Activated CD4-positive, alpha-beta T cell treated with anti-CD3 and anti-CD28 coated beads for 24 hours (primary cell): ENCODE measurements around the gene DPT.
"Not testable (repeated sequence)": the region's sequence is repeated elsewhere in the genome, so short reads cannot be mapped to it uniquely, and the experiment has no call there.

ENCODE experiments used
- DNase-seq, 2 donors: peaks; one replicate each; pipeline ENCODE4 v3.0.0-alpha.2; 2020; ENCODE audit warnings: low read depth in 2 of 2

The DPT gene

GRCh38 chr1:168728473-168729404 lies at the start of gene DPT:
DPT (minus strand) TSS chr1:168729206; CDS start chr1:168729174, 32 bp downstream.
- DNase-seq: no peak

- DNase-seq: no peak
Measured at GRCh38 chr1:168775366-168775765, 46.4 kb upstream of the DPT start.

- no peak for DNase-seq
Measured at GRCh38 chr1:168774241-168774640, 45.2 kb upstream of the DPT start.

- DNase-seq: no peak
Measured at GRCh38 chr1:168772428-168773060, 43.5 kb upstream of the DPT start.

DNA sequence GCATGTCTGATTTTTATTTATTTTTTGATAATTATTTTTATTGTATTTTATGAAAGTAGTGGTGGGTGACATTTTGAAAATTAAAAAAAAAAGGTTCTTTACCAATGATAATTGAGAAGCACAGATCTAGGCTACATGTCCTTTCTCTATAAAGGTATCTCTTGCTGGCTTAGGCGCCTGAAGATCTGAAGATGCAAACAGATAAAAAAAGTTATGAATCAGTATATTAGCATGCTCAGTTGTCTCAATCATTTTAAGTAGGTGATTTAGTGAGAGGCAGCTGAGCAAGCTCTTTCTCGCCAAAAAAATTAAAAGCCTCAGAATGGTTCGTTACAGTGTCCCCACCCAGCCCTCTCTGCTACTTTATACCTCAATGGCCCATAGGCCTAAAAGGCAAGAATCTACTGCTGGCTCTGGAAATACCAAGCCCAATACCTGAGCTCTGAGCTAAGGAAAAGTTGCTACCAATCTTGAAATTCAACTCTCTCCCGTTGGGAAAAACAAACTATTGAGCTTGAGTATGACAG lies 42.2 kb upstream of the DPT start:
- DNase-seq: no peak

GRCh38 chr1:168769893-168770292 lies 40.9 kb upstream of the DPT start:
- DNase-seq: not testable (repeated sequence)

DNA sequence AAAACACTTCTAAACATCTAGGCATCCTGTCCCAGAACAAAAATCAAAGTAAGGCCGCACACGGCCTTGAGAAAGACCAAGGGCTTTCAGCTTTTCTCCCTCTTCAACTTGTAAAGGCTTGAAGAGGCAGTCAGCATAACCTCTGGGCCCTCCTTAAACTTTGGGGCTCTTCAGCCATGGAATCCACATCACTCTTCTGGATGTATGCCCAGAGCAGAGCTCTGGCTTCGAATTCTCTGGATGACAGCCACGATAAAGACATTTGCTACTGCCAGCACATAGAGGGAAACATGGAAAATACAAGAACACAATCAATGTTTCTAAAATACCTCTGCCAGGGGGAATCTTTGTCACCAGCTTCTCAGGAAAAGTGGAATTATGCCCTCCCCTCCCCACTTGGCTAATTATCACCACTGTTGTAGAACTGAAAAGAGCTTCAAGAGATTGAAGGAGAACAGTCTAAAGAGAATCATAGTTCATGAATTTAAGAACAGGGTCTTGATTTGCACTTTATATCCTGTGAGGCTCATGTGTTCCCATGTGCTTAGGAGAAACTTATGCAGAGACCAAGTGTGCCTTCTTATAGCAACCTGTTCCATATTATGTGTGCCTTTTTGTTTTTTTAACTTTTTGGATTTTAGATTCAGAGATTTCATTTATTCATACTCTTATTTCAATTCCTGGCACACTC lies 39.0 kb upstream of the DPT start:
- DNase-seq: no peak

DNA sequence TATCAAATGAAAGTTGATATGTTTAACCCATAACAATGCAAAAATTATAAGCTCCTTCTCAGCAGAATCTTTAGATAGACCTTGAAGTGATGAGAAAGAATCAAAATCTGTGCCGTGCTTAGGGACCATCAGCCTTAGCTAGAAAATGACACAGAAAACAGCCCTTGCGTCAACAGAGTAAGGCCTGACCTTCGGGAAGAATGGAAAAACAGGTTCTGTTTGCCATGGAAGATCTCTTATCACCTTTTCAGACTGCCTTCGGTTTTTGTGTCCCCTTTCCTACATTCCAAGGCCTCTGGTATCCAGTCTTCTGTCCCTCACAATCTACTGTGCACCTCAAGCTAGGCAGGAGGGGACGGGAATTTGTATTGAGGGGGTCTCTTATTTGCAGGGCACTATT lies 37.6 kb upstream of the DPT start:
- no peak for DNase-seq

DNA sequence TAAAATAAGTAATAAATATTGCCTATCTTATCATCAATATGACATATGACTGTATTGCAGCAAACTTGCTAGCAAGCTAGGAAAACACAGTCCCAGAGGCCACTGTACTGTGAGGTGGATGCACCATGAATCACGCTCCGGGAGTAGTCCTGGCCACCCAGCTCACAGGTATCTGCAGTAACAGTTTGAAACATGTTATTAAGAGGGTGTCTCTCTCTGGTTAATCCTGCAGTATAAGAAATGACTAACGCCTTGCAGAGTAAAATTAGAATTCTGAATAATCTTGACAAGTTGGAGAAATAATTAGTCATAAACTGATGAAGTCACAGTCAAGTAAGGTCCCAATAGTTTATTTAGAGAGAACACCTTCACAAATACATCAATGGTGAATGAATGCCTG lies 34.0 kb upstream of the DPT start:
- no peak for DNase-seq

GRCh38 chr1:168762473-168762872 lies 33.5 kb upstream of the DPT start:
- no peak for DNase-seq

DNA sequence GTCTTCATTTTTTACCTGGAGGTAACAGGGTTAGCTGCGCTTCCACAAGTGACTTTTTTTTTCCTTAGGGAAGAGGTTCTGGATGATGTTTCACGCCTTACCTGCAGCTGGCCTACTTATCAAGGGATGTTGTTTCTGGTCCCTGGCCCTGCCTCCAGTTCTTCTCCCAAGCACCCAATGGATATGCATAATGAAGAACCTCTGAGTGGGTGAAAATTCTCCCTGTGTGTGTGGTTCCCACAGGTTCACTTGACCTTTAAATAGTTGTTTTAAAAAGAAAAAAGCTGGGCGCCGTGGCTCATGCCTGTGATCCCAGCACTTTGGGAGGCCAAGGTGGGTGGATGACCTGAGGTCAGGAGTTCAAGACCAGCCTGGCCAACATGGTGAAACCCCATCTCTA lies 31.8 kb upstream of the DPT start:
- no peak for DNase-seq

DNA sequence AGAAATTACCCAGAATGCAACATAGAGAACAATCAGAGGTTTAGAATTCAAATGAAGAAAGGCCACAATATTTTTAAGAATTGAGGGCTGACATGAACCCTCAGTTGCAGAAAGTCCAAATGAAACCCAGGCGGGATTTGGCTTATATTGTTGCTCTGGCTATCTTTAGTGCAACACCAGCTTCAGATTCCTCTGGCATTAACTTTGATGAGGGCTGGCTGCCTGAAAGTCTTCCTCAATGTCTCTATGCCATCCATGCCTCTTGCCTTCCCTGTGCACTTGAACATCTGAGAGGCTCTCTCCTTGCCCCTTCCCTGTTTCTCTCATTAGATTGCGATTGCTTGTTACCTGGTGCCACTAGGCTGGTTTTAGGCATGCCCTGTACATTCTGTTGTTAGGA lies 31.2 kb upstream of the DPT start:
- DNase-seq: no peak

GRCh38 chr1:168759077-168759476 lies 30.1 kb upstream of the DPT start:
- no peak for DNase-seq

GRCh38 chr1:168758503-168758902 lies 29.5 kb upstream of the DPT start:
- DNase-seq: no peak

GRCh38 chr1:168755800-168756418 lies 26.9 kb upstream of the DPT start:
- no peak for DNase-seq

DNA sequence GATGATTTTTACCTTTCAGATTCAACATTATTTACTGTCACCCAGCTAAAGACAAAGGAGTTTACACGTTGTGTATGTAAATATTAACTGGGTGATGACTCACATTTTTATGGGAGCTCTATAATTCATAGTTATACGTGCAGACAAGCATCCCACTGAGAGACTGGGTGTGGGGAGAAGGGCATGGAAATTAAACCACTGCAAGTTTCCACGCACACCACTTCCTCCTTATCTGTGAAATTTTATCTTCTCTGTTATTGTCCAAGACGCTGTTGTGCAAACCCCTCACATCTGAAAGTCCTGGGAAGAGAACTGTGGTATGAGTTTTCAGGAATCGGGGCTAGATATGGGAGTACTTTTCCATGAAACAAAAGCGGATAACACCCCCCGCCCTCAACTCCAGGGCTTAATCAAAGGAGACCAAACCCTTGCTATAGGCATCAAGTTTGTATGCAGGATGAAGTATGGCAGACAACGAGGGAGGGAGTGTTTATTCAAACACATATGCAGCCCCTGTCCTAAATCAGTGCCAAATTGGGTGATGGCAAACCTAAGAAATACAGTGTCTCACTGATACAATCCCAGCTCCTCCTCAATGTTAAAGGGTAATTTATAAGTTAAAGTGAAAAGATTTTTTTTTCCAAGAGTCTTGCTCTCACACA lies 23.3 kb upstream of the DPT start:
- DNase-seq: no peak

DNA sequence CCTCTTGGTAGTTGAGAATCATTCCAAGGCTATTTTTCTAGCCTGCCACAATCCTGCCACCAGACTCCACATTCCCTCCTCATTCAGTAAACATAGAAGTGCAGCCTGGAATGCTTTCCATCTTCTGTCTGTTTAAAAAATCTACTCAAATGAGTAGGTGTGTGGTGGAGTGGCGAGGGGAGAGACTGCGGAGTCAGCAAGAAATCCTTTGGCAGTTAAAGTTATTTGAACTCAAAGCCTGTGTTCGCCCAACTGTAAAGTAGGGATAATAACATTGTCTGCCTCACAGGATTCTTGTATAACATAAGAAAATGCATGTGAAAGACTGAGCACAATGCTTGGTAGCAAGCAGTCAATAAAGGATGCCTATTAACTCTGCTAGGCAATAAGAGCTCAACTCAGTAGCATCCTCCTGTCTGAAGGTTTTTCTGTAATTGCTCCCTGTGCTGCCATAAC lies 22.2 kb upstream of the DPT start:
- DNase-seq: no peak

DNA sequence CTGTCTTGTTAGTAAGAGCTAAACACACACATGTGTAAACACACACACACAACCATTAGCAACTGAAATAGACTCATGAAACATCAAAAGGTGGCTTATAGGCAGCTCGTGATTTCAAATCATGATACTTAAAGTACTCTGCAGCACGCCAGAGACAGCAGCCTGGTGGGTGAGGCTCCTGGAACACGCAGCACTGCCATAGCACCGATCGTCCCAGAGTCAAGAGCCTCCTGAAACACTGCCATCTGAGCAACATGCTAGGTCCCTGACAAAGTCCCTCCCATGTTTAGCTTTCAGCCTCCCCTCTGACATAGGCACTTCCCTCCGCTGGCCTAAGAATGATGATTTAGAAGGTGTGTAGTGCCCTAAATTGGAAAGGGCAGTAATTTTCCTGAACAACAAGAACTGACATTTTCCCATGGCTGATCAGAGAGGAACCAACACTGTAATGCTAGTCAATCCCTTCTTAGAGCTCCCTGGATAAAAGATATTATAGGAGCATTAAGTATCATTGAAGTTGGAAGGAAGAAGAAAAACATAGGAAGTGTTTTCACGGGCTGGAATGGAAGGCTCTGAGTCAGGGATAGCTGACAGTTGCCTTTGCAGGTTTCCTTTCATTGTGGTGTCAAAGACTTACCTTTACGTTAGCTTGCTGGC lies 14.1 kb upstream of the DPT start:
- no peak for DNase-seq

DNA sequence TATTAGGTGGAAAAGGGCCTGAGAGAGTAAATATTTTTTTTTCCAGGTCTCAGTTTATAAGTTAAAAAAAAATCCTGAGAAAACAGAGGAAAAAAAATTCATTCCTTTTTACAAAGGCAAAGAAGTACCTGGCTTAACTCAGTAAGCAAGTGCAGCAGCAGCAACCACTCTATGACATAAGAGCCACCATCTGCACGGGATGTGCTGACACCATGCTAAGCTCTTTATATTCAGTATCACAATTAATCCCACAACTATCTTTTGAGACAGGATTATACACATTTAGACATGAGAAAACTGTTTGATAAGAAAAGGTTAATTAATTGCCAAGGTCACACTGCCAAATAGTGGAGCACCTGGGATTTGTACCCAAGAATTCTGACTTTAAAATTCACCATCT lies 13.4 kb upstream of the DPT start:
- no peak for DNase-seq

- no peak for DNase-seq
Measured at GRCh38 chr1:168739908-168740307, 10.9 kb upstream of the DPT start.

DNA sequence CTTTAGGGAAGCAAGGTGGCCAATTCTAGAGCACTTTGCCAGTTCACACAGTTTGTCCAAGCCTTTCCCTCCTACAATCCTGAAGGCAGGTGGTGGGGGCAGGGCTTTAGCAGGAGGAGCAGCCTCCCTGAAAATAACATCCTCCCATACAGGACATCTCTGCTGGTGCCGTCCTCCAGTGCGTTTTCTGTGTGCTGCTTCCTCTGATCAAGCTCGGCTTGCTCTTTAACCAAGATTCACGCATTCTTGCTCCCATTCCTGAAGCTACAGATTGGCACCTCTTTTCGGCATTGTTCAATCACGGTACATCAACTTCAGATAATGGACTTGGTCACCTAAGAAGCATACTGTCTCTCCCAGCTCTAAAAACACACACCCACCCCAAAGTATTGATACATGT lies 7.5 kb upstream of the DPT start:
- no peak for DNase-seq
